ENCODE data around the gene TSR3.

TSR3 gene

GRCh38 chr16:1354815-1355540 lies 3.3 kb upstream of the TSR3 start:
- no peak for DNase-seq (ENCODE audit: low read depth, low spot score)

- no peak for DNase-seq (ENCODE audit: low read depth, low spot score)
Measured at GRCh38 chr16:1351215-1351581, 480 bp downstream of the TSR3 start.

GRCh38 chr16:1350691-1351090 lies 987 bp downstream of the TSR3 start:
- no peak for DNase-seq (ENCODE audit: low read depth, low spot score)

GRCh38 chr16:1349951-1350350 lies 1.7 kb downstream of the TSR3 start:
- no peak for DNase-seq (ENCODE audit: low read depth, low spot score)

GRCh38 chr16:1349351-1349750 lies 2.3 kb downstream of the TSR3 start:
- DNase-seq (ENCODE audit: low read depth, low spot score), result no peak

- no peak for DNase-seq (ENCODE audit: low read depth, low spot score)
Measured at GRCh38 chr16:1348926-1349325, 2.8 kb downstream of the TSR3 start.

- DNase-seq (ENCODE audit: low read depth, low spot score), result no peak
Measured at GRCh38 chr16:1348441-1348840, 3.2 kb downstream of the TSR3 start.

GRCh38 chr16:1347962-1348361 lies 3.7 kb downstream of the TSR3 start:
- no peak for DNase-seq (ENCODE audit: low read depth, low spot score)

- DNase-seq (ENCODE audit: low read depth, low spot score), result no peak
Measured at GRCh38 chr16:1347286-1347855, 4.3 kb downstream of the TSR3 start.

- no peak for DNase-seq (ENCODE audit: low read depth, low spot score)
Measured at GRCh38 chr16:1346422-1347285, 5.0 kb downstream of the TSR3 start.

GRCh38 chr16:1345651-1346421 lies 5.8 kb downstream of the TSR3 start:
- no peak for DNase-seq (ENCODE audit: low read depth, low spot score)

GRCh38 chr16:1345087-1345486 lies 6.6 kb downstream of the TSR3 start:
- DNase-seq (ENCODE audit: low read depth, low spot score), result no peak

GRCh38 chr16:1344499-1344898 lies 7.2 kb downstream of the TSR3 start:
- no peak for DNase-seq (ENCODE audit: low read depth, low spot score)

- no peak for DNase-seq (ENCODE audit: low read depth, low spot score)
Measured at GRCh38 chr16:1343428-1344242, 8.0 kb downstream of the TSR3 start.

- no peak for DNase-seq (ENCODE audit: low read depth, low spot score)
Measured at GRCh38 chr16:1342526-1343427, 8.9 kb downstream of the TSR3 start.

GRCh38 chr16:1341495-1342420 lies 9.9 kb downstream of the TSR3 start:
- no peak for DNase-seq (ENCODE audit: low read depth, low spot score)

- no peak for DNase-seq (ENCODE audit: low read depth, low spot score)
Measured at GRCh38 chr16:1340730-1341494, 10.8 kb downstream of the TSR3 start.

Measured in smooth muscle cell of the brain vasculature (primary cell).